ENCODE data around the gene SEMA4D.

SEMA4D gene

DNA sequence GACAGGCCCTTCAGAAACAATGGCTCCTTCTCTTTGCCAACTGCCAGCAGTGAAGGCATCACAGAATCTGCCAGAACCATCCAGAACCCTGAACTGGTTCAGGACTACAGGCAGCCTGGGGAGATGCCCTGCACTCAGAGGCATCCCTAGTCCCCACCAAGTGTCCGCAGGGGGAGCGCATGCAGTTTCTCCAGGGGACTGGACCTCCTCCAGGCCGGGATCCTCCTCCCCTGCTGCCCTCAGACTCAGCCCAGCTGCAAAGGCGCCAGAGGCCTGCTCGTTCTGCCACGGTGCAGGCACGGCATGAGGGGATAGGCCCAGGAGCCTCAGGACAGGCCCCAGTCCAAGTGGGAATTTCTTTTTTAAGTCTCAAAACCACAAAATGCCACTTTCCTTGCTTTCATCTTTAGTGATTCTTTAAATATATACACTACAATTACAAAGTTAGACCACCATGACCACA lies 72.0 kb downstream of the SEMA4D start:
- DNase-seq: no peak

DNA sequence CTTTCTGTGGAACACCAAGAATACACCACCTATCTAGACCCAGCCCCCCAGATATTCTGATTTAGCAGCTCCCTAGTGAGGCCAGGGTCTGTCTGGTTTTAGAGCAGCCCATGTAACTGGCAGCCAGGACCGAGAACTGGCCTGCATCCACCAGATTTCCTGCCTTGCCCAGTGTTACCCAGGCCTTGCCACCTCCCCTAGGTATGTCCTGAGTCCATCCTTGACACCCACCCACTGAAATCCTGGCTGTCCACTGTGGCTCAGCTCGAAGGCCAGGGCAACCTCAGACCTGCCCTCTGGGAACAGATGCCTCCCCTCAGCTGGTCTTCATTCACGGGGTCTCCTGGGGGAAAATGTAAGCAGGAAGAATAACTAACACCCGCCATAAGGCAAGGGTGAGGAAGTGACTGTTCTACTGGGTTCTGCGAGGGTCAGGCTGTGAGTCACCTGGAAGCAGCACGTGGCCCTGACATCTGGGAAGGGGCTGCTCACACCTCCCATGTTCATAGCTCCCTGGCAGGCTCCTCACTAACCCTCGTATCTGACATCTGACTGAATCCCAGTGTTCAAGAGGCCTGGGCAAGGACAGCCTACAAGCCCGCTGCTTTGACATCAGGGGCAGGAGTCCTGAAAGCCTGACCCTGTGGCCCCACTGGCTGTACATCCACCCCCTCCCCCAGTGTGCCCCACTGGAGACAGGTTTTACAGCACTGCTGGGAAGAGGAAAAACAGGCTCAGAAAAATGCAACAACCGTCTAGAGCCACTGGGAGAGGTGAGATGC lies 72.7 kb downstream of the SEMA4D start:
- no peak for DNase-seq

GRCh38 chr9:89422151-89422975 lies 75.5 kb downstream of the SEMA4D start:
- DNase-seq: no peak

GRCh38 chr9:89421595-89421994 lies 76.3 kb downstream of the SEMA4D start:
- DNase-seq: no peak

DNA sequence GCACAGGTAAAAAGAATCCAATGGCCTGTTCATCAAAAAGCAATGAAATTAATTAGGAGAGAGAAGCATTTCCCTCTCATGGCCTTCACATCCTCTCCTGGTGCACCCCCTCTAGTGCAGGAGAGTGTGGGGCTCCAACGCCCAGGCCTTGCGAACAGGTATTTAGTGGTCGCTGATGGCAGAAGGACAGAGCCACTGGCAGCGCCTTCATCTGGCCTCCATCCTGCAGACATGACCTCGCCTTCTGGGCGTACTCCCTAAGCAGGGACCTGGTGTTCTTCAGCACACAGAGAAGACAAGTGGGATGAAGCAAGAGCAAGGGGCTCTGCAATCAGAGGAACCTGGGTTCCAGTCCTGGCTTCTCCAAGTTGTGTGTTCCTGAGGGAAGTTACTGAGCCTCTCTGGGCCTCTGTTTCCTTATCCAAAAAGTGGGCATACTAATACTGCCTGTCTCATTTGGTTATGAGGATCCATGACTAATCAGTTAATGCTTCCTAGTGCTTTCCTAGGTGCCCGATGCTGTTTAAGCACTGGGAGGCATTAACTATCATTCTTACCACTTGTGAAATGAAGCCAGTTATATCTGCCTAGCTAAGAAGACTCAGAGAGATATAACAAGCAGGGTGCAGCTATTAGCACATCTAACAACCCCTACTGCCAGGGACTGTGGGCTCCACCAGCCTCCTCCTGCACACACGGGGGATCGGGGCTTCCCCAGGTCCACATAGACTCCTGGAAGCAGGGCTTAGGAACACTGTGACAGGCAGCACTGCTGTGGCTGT lies 77.3 kb downstream of the SEMA4D start:
- DNase-seq: no peak

DNA sequence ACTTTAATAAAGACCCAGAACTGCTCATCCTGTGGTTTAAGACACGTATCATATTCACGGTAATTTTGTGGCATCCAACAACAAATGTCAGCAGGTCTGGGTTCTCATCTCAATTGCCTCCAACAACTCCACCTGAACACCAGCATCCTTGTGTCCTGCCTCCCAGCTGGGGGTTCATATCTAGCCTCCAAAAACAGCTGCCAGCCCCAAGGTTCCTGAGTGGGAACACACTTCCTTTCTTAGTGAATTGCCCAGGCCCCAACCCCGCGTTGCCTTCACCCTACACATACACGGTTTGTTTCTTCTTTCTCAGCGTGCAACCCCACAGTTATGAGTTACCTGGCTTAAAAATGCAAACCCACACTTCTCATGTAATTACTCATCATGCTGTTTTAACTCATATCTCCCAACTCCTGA lies 77.9 kb downstream of the SEMA4D start:
- DNase-seq: no peak

- no peak for DNase-seq
These were observed 78.9 kb downstream of the SEMA4D start for GRCh38 chr9:89418882-89419640.

DNA sequence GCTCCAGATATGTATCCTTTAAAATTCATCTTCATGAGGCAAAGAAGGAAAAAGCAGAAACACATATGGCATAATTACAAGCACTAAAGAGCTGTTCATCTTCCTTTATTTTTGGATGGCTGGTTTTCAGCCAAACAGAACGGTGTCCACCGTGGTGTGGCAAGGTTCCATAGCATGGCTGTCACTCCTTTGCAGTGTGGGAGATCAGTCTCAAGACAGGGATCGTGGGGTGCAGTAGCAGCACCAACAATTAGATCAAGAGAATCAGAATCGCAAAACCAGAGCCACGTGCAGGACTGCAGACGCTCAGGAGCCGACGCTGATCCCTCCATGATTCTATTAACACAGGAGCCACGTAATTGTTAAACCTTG lies 79.5 kb downstream of the SEMA4D start:
- DNase-seq: no peak

- no peak for DNase-seq
These were observed 80.0 kb downstream of the SEMA4D start for GRCh38 chr9:89417832-89418473.

DNA sequence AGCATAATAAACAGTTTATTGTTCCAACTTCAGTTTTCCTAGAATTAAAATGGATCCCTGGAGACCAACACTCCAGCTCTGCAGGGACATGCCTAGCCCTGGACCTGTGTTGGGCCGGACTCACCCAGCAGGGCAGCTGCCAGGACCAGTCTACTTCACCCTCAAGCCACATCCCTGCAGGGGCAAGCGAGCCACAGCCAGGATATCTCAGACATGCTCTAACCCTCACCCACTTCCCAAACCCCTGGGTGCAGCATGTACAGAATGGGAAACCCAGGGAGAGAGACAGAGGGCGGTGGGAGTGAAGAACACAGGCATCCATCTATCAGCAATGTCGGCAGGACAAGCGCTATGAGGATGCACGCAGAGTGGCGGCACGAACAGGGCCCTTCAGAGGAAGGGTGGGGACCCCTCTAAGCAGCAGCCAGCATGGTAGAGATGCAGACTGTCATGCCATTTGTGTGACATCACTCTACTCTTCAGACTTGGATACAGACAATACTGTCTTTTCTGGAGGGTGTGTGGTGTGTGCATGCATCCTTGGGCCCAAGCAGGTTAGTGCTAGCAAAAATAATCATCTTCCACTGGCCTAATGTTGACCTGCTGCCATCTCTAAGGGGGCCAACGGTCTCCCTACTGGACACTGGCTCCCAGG lies 83.1 kb downstream of the SEMA4D start:
- no peak for DNase-seq

- no peak for DNase-seq
These were observed 83.8 kb downstream of the SEMA4D start for GRCh38 chr9:89413963-89414638.

DNA sequence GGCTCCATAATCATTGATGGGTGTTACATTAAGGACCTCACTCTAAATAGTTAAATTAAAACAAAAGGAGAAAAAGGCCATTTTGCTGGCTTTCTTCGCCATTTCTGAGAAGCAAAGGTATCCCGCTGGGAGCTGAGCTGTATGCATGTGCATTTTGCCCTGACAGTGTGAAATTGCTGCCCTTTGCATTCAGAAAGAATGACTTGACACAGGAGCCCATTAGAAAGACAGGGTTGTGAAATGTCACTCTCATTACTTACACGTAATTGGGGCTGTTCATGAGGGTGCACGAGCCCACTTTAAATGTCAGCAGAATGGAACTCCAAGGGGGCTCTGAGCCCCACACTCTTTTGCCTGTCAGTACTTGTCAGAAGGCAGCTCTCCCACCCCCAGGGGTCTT lies 85.0 kb downstream of the SEMA4D start:
- no peak for DNase-seq

DNA sequence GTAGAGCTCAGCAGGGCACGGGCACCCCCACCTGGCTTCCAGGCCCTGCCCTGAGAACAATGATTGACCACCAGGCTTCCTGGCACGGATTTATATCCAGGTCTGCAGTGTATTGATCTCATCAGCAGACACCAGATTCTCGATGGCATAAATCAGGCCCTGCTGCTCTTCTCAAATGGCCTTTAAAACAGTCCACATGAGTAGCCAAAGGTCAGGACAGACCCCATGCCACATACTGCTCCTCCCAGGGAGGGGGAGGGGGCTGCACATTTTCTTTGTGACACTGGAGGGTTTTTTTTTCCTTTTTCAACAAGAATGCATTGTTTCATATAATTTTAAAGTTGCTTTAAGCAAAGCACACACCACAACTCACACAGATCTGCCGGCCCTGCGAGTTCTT lies 85.4 kb downstream of the SEMA4D start:
- DNase-seq: no peak

- DNase-seq: no peak
These were observed 86.2 kb downstream of the SEMA4D start for GRCh38 chr9:89411759-89412158.

DNA sequence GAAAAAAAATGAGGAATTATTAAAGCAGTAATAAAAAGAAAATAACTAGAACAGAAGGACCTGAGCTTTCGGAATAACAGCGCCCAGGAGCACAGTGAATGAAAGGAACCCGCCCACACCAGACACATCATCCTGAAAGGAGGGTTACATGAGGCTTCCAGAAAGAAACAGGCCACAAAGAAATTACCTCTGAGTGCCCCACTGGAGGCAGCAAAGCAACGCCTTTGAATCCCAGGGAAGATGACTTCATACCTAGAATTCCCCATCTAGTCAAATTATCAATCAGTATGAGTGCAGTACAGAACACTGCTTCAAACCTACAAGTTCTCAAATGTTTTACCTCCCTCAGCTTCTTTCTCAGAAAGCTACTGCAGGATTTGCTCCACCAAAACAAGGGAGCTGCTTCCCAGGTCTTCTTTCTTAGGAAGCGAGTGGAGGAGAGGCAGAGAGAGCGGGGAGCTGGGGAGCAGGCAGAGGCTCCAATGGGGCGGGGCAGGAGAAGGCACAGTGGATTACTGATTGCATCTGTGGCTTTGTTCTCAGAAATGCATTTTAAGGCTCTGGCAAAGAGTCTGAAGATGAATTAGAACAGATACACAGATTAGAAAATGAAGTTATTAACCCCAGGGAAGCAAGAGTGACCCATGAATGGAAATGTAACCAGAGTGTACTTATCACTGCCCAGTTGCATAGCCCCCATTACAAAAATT lies 87.1 kb downstream of the SEMA4D start:
- DNase-seq: no peak

- no peak for DNase-seq
These were observed 87.9 kb downstream of the SEMA4D start for GRCh38 chr9:89410022-89410421.

GRCh38 chr9:89409466-89409865 lies 88.4 kb downstream of the SEMA4D start:
- no peak for DNase-seq

- no peak for DNase-seq
These were observed 89.2 kb downstream of the SEMA4D start for GRCh38 chr9:89408628-89409101.

- no peak for DNase-seq
These were observed 90.8 kb downstream of the SEMA4D start for GRCh38 chr9:89407070-89407469.

DNA sequence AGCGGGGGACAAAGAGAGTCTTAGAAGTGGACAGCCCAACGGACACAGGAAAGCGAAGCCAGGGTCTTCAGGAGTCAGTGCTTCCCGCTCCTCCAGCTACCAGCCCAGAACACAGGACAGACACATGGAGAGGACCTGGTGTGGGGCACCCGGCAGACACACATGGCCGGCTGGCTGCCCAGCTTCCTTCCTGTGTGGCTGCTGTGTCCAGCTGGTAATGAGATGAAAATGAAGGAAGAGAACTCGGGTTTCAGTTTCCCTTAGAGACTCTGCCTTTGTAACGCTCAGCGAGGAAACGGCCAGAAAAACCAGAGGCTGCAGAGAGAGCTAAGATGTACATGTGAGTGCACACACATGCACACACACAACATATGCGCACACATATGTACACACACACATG lies 92.1 kb downstream of the SEMA4D start:
- DNase-seq: no peak
